Duodenal mucosa (tissue), 2 donors: ENCODE results near the gene ZBTB20.

Source experiments
- H3K27ac ChIP-seq: one replicate; pipeline ENCODE4 v1.7.0; 2013; ENCODE audit warnings: low read depth, low read length
- H3K27me3 ChIP-seq, 2 donors: one replicate each; pipeline ENCODE4 v1.7.0; 2013; ENCODE audit warnings: low read length in 2 of 2, control low read depth in 1 of 2; ENCODE audit not compliant: insufficient read depth in 2 of 2, control insufficient read depth in 1 of 2
- H3K36me3 ChIP-seq, 2 donors: one replicate each; pipeline ENCODE4 v1.7.0; 2013; ENCODE audit warnings: low read length in 2 of 2, control low read depth in 1 of 2; ENCODE audit not compliant: insufficient read depth in 2 of 2, control insufficient read depth in 1 of 2
- H3K4me1 ChIP-seq, 2 donors: one replicate each; pipeline ENCODE4 v1.7.0; 2013; ENCODE audit warnings: low read length in 2 of 2, control low read depth in 1 of 2; ENCODE audit not compliant: insufficient read depth in 2 of 2, control insufficient read depth in 1 of 2
- H3K4me3 ChIP-seq, 2 donors: one replicate each; pipeline ENCODE4 v1.7.0; 2013; ENCODE audit warnings: low read length in 2 of 2, low read depth in 1 of 2
- H3K9ac ChIP-seq, 2 donors: one replicate each; pipeline ENCODE4 v1.7.0; 2013; ENCODE audit warnings: low read length in 2 of 2, low read depth in 1 of 2
- H3K9me3 ChIP-seq, 2 donors: one replicate each; pipeline ENCODE4 v1.7.0; 2013; ENCODE audit warnings: low read length in 2 of 2, control low read depth in 1 of 2; ENCODE audit not compliant: control insufficient read depth in 1 of 2

The ZBTB20 gene

GRCh38 chr3:114284644-114285043 is 862.4 kb downstream of the ZBTB20 start:
- H3K27me3 ChIP-seq: no peaks in the 10 kb centered on the region
- H3K9ac ChIP-seq: no peak overlapping the region
- no peaks in the 10 kb centered on the region for H3K9me3 ChIP-seq
- no peaks in the 10 kb centered on the region for H3K36me3 ChIP-seq
- no peak overlapping the region for H3K4me3 ChIP-seq
- no peaks in the 10 kb centered on the region for H3K4me1 ChIP-seq
- H3K27ac ChIP-seq: no peak overlapping the region
